ENCODE measurements around the gene SLC9A5. TPM values are rescaled to one million over a fixed set of nuclear protein-coding genes. Genes with fewer than 3 reads are reported as not detected.

Gene SLC9A5
- total and polyA plus RNA-seq, 2 experiments from 2014 or later, result 4.5 to 5.4 TPM

- Histone ChIP-seq H3K4me1 (ENCODE audit: insufficient read depth) (no peaks in the 10 kb centered on the region), H3K27me3 (ENCODE audit: insufficient read depth) (no peaks in the 10 kb centered on the region), H3K79me2 (replicated peaks; ENCODE audit: insufficient read depth) (no peaks in the 10 kb centered on the region), H3F3A (replicated peaks; ENCODE audit: low read depth) (no peaks in the 10 kb centered on the region), H3K9me2 (ENCODE audit: insufficient read depth) (no peaks in the 10 kb centered on the region), H4K20me1 (replicated peaks; ENCODE audit: insufficient read depth) (no peaks in the 10 kb centered on the region), H3K4me2 (no peak overlapping the region), H3K27ac (ENCODE audit: low read depth) (no peak overlapping the region), H3K36me3 (ENCODE audit: insufficient read depth) (no peaks in the 10 kb centered on the region), H3K4me3 (no peak overlapping the region), H2AFZ (no peak overlapping the region)
- H3K4me1 Mint-ChIP-seq, result peaks cover 6% of the 10 kb centered on the region
- no peaks in the 10 kb centered on the region for H3K9me3 Mint-ChIP-seq
- H3K36me3 Mint-ChIP-seq (ENCODE audit: low read depth), result no peaks in the 10 kb centered on the region; the same call in 2 of the 3 replicates
- TF ChIP-seq CREB1 (CRISPR knock-in tag; IDR thresholded peaks at IDR 0.05; ENCODE audit: low read depth) (no peak), JUNB (IDR thresholded peaks at IDR 0.05; ENCODE audit: unreplicated experiment) (no peak)
- H3K27me3 Mint-ChIP-seq (ENCODE audit: insufficient read depth, low read depth, poor library complexity), result peaks cover 7% of the 10 kb centered on the region
- ATAC-seq (no peak), DNase-seq (ENCODE audit: low spot score) (no peak)
- H3K27ac Mint-ChIP-seq, result no peak overlapping the region
- H3K4me3 Mint-ChIP-seq, result no peak overlapping the region
Observed at GRCh38 chr16:67296420-67296819, 47.6 kb downstream of the SLC9A5 start.

GRCh38 chr16:67298277-67298676 is 49.5 kb downstream of the SLC9A5 start:
- H3K36me3 ChIP-seq (ENCODE audit: insufficient read depth), result no peaks in the 10 kb centered on the region
- TF ChIP-seq ZNF331 (CRISPR knock-in tag; IDR thresholded peaks at IDR 0.05; ENCODE audit: low read depth) (no peak), CREB1 (CRISPR knock-in tag; IDR thresholded peaks at IDR 0.05; ENCODE audit: low read depth) (no peak), JUNB (IDR thresholded peaks at IDR 0.05; ENCODE audit: unreplicated experiment) (no peak), CTCF (conservative IDR thresholded peaks at IDR 0.05; ENCODE audit: low read depth in 2 of 2) (no peak), ZNF114 (CRISPR knock-in tag; IDR thresholded peaks at IDR 0.05) (no peak), NANOG (IDR thresholded peaks at IDR 0.05; ENCODE audit: borderline replicate concordance) (no peak), REST (IDR thresholded peaks at IDR 0.05; ENCODE audit: unreplicated experiment) (no peak), ETS1 (IDR thresholded peaks at IDR 0.05) (no peak), ZNF462 (CRISPR knock-in tag; IDR thresholded peaks at IDR 0.05) (no peak)

More at GRCh38 chr16:67298277-67298676, 49.5 kb downstream of the SLC9A5 start:
- no peak overlapping the region; the same call in 2 of the 3 replicates for H3K4me3 Mint-ChIP-seq
- no peaks in the 10 kb centered on the region for H3K4me1 ChIP-seq (ENCODE audit: insufficient read depth)
- no peak overlapping the region for H3K27ac Mint-ChIP-seq
- no peak overlapping the region for H3K27ac ChIP-seq (ENCODE audit: low read depth)
- no peaks in the 10 kb centered on the region for H4K20me1 ChIP-seq (replicated peaks; ENCODE audit: insufficient read depth)
- peaks cover 6% of the 10 kb centered on the region for H3K4me1 Mint-ChIP-seq
- no peaks in the 10 kb centered on the region for H3K9me3 Mint-ChIP-seq
- DNase-seq (ENCODE audit: low spot score) (no peak), ATAC-seq (no peak)
- H3K79me2 ChIP-seq (replicated peaks; ENCODE audit: insufficient read depth), result no peaks in the 10 kb centered on the region
- no peaks in the 10 kb centered on the region for H3K27me3 ChIP-seq (ENCODE audit: insufficient read depth)
- peaks cover 12% of the 10 kb centered on the region for H3K27me3 Mint-ChIP-seq (ENCODE audit: insufficient read depth, low read depth, poor library complexity)
- H3K36me3 Mint-ChIP-seq (ENCODE audit: low read depth), result no peaks in the 10 kb centered on the region; the same call in 2 of the 3 replicates
- H3F3A ChIP-seq (replicated peaks; ENCODE audit: low read depth), result no peaks in the 10 kb centered on the region
- H3K4me3 ChIP-seq, result no peak overlapping the region
- H2AFZ ChIP-seq, result no peak overlapping the region
- no peaks in the 10 kb centered on the region for H3K9me2 ChIP-seq (ENCODE audit: insufficient read depth)
- no peak overlapping the region for H3K4me2 ChIP-seq
